Omental fat pad (tissue), 4 donors: ENCODE data around the gene FGF11. TPM values are rescaled to one million over a fixed set of nuclear protein-coding genes. Genes with fewer than 3 reads are reported as not detected.

Experiments
- ATAC-seq: fragments of 150-250 bp; one replicate; pipeline ENCODE4 v1.9.1; 2016; ENCODE audit warnings: mild to moderate bottlenecking, moderate library complexity; ENCODE audit not compliant: low FRiP score
- DNase-seq: peaks from one replicate; pipeline ENCODE4 v3.0.0-alpha.2; 2019; ENCODE audit warnings: low spot score
- CTCF ChIP-seq, 3 donors: fragments of 450-650 bp; IDR thresholded peaks; one replicate each; pipeline ENCODE4 v1.5.1; 2016 to 2017; ENCODE audit warnings: antibody characterized with exemption in 3 of 3, mild to moderate bottlenecking in 3 of 3, moderate library complexity in 2 of 3
- total RNA-seq, 4 donors: library from RNA; depleted of rRNA; stranded (reverse); fragments of >200 nt; gene quantifications; one replicate each; pipeline ENCODE4 v1.1.0, GENCODE V29; 2016

The FGF11 gene
- total RNA-seq, 4 donors from 2014 or later: 0.72 to 1.9 (median 1.7) TPM

DNA sequence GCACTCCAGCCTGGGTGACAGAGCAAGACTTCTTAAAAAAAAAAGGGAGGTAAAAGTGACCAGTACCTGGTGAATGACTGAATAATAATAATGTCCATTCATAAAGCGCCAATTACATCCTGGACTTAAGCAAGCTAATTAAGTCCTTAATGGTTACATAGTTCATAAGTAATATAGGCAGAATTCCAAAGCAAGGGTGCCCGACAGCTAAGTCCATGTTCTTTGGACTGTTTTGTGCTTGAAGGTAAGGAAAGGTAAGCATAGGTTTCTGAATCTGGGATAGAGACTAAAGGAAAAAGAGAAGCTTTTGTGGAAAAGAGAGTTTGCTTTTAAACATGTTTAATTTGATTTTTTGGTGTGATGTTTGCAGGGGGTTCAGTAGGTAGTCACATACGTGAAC is 54.6 kb downstream of the FGF11 start:
- TF ChIP-seq CTCF (IDR thresholded peaks at IDR 0.05): no peak
- ATAC-seq: no peak
- no peak for DNase-seq

Other genes starting within 250 kb of the FGF11 start
- 10 to 100 TPM in 3 of 4 donors, 1 to 10 TPM in 1; 8.7 to 12.5 (median 11.6) TPM for gene DLG4, start 219.7 kb upstream of the FGF11 start, total RNA-seq
- gene ACADVL, start 219.6 kb upstream of the FGF11 start, total RNA-seq: 100 to 1,000 TPM; 677 to 996 (median 722) TPM
- 10 to 100 TPM; 22.7 to 41.6 (median 23.6) TPM for gene DVL2, start 205.0 kb upstream of the FGF11 start, total RNA-seq
- 10 to 100 TPM; 22.1 to 43.8 (median 28.9) TPM for gene PHF23, start 200.1 kb upstream of the FGF11 start, total RNA-seq
- 100 to 1,000 TPM; 316 to 526 (median 376) TPM for gene GABARAP, start 197.1 kb upstream of the FGF11 start, total RNA-seq
- 10 to 100 TPM; 47.9 to 66.2 (median 61.8) TPM for gene CTDNEP1, start 187.8 kb upstream of the FGF11 start, total RNA-seq
- 10 to 100 TPM; 25.9 to 34.5 (median 30.1) TPM for gene ELP5, start 187.3 kb upstream of the FGF11 start, total RNA-seq
- 1 to 10 TPM; 3.0 to 9.0 (median 7.4) TPM for gene CLDN7, start 177.0 kb upstream of the FGF11 start, total RNA-seq
- 10 to 100 TPM in 3 of 4 donors, 1 to 10 TPM in 1; 8.9 to 29.2 (median 12.1) TPM for gene SLC2A4, start 157.8 kb upstream of the FGF11 start, total RNA-seq
- gene YBX2, start 144.9 kb upstream of the FGF11 start, total RNA-seq: 1 to 10 TPM in 3 of 4 donors, under 1 TPM in 1; 0.65 to 3.3 (median 1.5) TPM
- 100 to 1,000 TPM; 127 to 408 (median 282) TPM for gene EIF5A, start 131.9 kb upstream of the FGF11 start, total RNA-seq
- gene GPS2, start 124.2 kb upstream of the FGF11 start, total RNA-seq: 10 to 100 TPM; 49.6 to 91.3 (median 75.9) TPM
- gene NEURL4, start 110.2 kb upstream of the FGF11 start, total RNA-seq: 10 to 100 TPM; 10.4 to 16.1 (median 11.5) TPM
- gene ACAP1, start 103.0 kb upstream of the FGF11 start, total RNA-seq: 10 to 100 TPM in 1 of 4 donors, 1 to 10 TPM in 3; 3.3 to 13.1 (median 8.1) TPM
- 1 to 10 TPM; 6.7 to 9.9 (median 8.4) TPM for gene KCTD11, start 87.3 kb upstream of the FGF11 start, total RNA-seq
- not detected for gene TMEM95, start 84.4 kb upstream of the FGF11 start, total RNA-seq
- gene TNK1, start 58.4 kb upstream of the FGF11 start, total RNA-seq: 10 to 100 TPM in 1 of 4 donors, 1 to 10 TPM in 2, under 1 TPM in 1; 0.95 to 13.5 (median 5.2) TPM
- gene PLSCR3, start 45.0 kb upstream of the FGF11 start, total RNA-seq: 10 to 100 TPM; 11.1 to 16.9 (median 16.6) TPM
- gene TMEM256, start 35.4 kb upstream of the FGF11 start, total RNA-seq: 10 to 100 TPM; 45.8 to 98.2 (median 83.2) TPM
- 1 to 10 TPM; 6.1 to 8.8 (median 8.1) TPM for gene NLGN2, start 31.7 kb upstream of the FGF11 start, total RNA-seq
- not detected for gene SPEM1, start 19.2 kb upstream of the FGF11 start, total RNA-seq
- not detected for gene SPEM2, start 13.9 kb upstream of the FGF11 start, total RNA-seq
- not detected for gene SPEM3, start 10.7 kb upstream of the FGF11 start, total RNA-seq
- gene TMEM102, start 4.1 kb upstream of the FGF11 start, total RNA-seq: 1 to 10 TPM; 4.7 to 8.4 (median 5.1) TPM
- 10 to 100 TPM in 1 of 4 donors, 1 to 10 TPM in 3; 3.0 to 10.9 (median 7.4) TPM for gene CHRNB1, start 5.5 kb downstream of the FGF11 start, total RNA-seq
- 10 to 100 TPM; 27.5 to 57.9 (median 38.5) TPM for gene ZBTB4, start 40.1 kb downstream of the FGF11 start, total RNA-seq
- not detected for gene SLC35G6, start 41.9 kb downstream of the FGF11 start, total RNA-seq
- gene POLR2A, start 44.9 kb downstream of the FGF11 start, total RNA-seq: 10 to 100 TPM; 57.1 to 99.2 (median 77.1) TPM
- gene TNFSF12, start 109.5 kb downstream of the FGF11 start, total RNA-seq: 10 to 100 TPM; 29.2 to 64.5 (median 41.5) TPM
- gene TNFSF13, start 119.2 kb downstream of the FGF11 start, total RNA-seq: 10 to 100 TPM; 24.5 to 70.9 (median 48.3) TPM
- 10 to 100 TPM; 48.9 to 66.7 (median 59.0) TPM for gene SENP3, start 122.4 kb downstream of the FGF11 start, total RNA-seq
- 100 to 1,000 TPM in 3 of 4 donors, 10 to 100 TPM in 1; 99.1 to 321 (median 191) TPM for gene CD68, start 140.1 kb downstream of the FGF11 start, total RNA-seq
- gene MPDU1, start 144.3 kb downstream of the FGF11 start, total RNA-seq: 100 to 1,000 TPM in 3 of 4 donors, 10 to 100 TPM in 1; 86.5 to 144 (median 122) TPM
- under 1 TPM in 3 of 4 donors, not detected in 1; 0.56 to 0.95 (median 0.72) TPM for gene SOX15, start 150.6 kb downstream of the FGF11 start, total RNA-seq
- gene FXR2, start 175.4 kb downstream of the FGF11 start, total RNA-seq: 10 to 100 TPM; 17.8 to 30.3 (median 22.7) TPM
- 10 to 100 TPM; 55.5 to 81.3 (median 66.2) TPM for gene SAT2, start 188.3 kb downstream of the FGF11 start, total RNA-seq
- gene SHBG, start 190.6 kb downstream of the FGF11 start, total RNA-seq: 1 to 10 TPM in 1 of 4 donors, under 1 TPM in 1, not detected in 2; 0.37 to 2.5 TPM
- gene ATP1B2, start 211.4 kb downstream of the FGF11 start, total RNA-seq: 1 to 10 TPM in 1 of 4 donors, under 1 TPM in 2, not detected in 1; 0.28 to 1.4 (median 0.48) TPM
- gene TP53, start 248.0 kb downstream of the FGF11 start, total RNA-seq: 10 to 100 TPM; 18.1 to 26.3 (median 19.3) TPM
- gene WRAP53, start 249.0 kb downstream of the FGF11 start, total RNA-seq: 1 to 10 TPM; 3.5 to 6.8 (median 4.3) TPM